Right lobe of liver (tissue), 6 donors: ENCODE measurements around the gene LRRC55. TPM values are rescaled to one million over a fixed set of nuclear protein-coding genes. Genes with fewer than 3 reads are reported as not detected.

ENCODE experiments used
- ATAC-seq, 4 donors: fragments of 200-7000 bp; cut with Tn5 transposase; one replicate each; pipeline ENCODE4 v1.9.1; 2020; ENCODE audit warnings: mild to moderate bottlenecking in 4 of 4, moderate library complexity in 4 of 4
- DNase-seq, 3 donors: peaks; one replicate each; pipeline ENCODE4 v3.0.0-alpha.2; 2020
- H3K27ac ChIP-seq, 3 donors: fragments of 200-600 bp; one replicate each; pipeline ENCODE4 v1.8.0; 2022
- H3K27me3 ChIP-seq, 2 donors: fragments of 200-600 bp; one replicate each; pipeline ENCODE4 v1.8.0; 2022
- H3K36me3 ChIP-seq, 4 donors: fragments of 200-600 bp; sonication (generic) in 1 of 4; one replicate each; pipeline versions ENCODE4 v1.5.1 to v1.8.0; 2017 to 2022; ENCODE audit warnings: control low read depth in 1 of 4
- H3K4me1 ChIP-seq, 4 donors: fragments of 200-600 bp; sonication (generic) in 1 of 4; one replicate each; pipeline versions ENCODE4 v1.5.1 to v1.8.0; 2017 to 2022; ENCODE audit warnings: control low read depth in 1 of 4
- H3K4me3 ChIP-seq, 3 donors: fragments of 200-600 bp; one replicate each; pipeline ENCODE4 v1.8.0; 2022
- H3K9me3 ChIP-seq, 4 donors: fragments of 200-600 bp; sonication (generic) in 1 of 4; one replicate each; pipeline versions ENCODE4 v1.5.1 to v1.8.0; 2017 to 2022; ENCODE audit warnings: control low read depth in 1 of 4
- CTCF ChIP-seq, 4 donors: fragments of 200-600 bp in 3 of 4; fragments of 450-650 bp in 1 of 4; IDR thresholded peaks; one replicate each; pipeline versions ENCODE4 v1.5.1 to v1.8.0; 2016 to 2022; ENCODE audit warnings: antibody characterized with exemption in 4 of 4, mild to moderate bottlenecking in 2 of 4
- POLR2A ChIP-seq: fragments of 450-650 bp; IDR thresholded peaks from one replicate; pipeline ENCODE4 v1.6.1; 2017; ENCODE audit warnings: antibody characterized with exemption, mild to moderate bottlenecking
- WGBS: methylation state at CpG from one replicate; pipeline ENCODE4 v1.1.6; 2018; ENCODE audit warnings: low coverage, low lambda C conversion rate; ENCODE audit not compliant: insufficient coverage; ENCODE audit errors: missing lambda C conversion rate; 5-methylcytosine and 5-hydroxymethylcytosine counted together
- intact Hi-C, 2 donors: fragments of 100-400 bp; cut with DNase I; formaldehyde crosslinking; loops; one replicate each; pipeline versions ENCODE4 v1.11.2 to v1.14.1; 2022
- total RNA-seq, 6 experiments: library from RNA; depleted of rRNA in 2 of 6; stranded (reverse); fragments of >200 nt in 2 of 6; fragmentation: NEBNext Ultra II Directional in 3 of 6; extraction: Animal tissue kit (Norgen Biotek cat#: 25700) in 3 of 6; gene quantifications; one replicate each; pipeline versions ENCODE4 v1.1.0 to v1.2.4, GENCODE V29; 2016 to 2023
- donor health status: DM: no; HTN: yes; CAD: no.
- donor health status: DM: no; HTN: no; CAD: no.
- donor health status: DM: no; HTN: no; CAD: no.
- donor health status: DM: no; HTN: yes; CAD: no.
- donor health status: DM: no; HTN: yes; CAD: no.

LRRC55 gene
- total RNA-seq, 6 experiments from 2014 or later, result 0.06 to 0.71 (median 0.13) TPM; not detected in 1

GRCh38 chr11:57239348-57239747, 57.6 kb downstream of the LRRC55 start:
- Histone ChIP-seq H3K36me3 (no peaks in the 10 kb centered on the region), H3K27ac (no peak overlapping the region), H3K9me3 (no peaks in the 10 kb centered on the region), H3K27me3 (no peaks in the 10 kb centered on the region), H3K4me3 (no peak overlapping the region), H3K4me1 (peaks cover 0 to 23% (median 8%) of the 10 kb centered on the region in 4 donors)
- ATAC-seq, result no peak
- no peak for DNase-seq
- intact Hi-C loops, result no loop called here
- TF ChIP-seq POLR2A, result no peak
- no peak for TF ChIP-seq CTCF (IDR thresholded peaks at IDR 0.05)
- WGBS, result 50% methylated on average over 1 of the region's 1 CpG

GRCh38 chr11:57240007-57240406, 58.3 kb downstream of the LRRC55 start:
- Histone ChIP-seq H3K4me1 (peaks cover 0 to 23% (median 8%) of the 10 kb centered on the region in 4 donors), H3K36me3 (no peaks in the 10 kb centered on the region), H3K4me3 (no peak overlapping the region), H3K27me3 (no peaks in the 10 kb centered on the region), H3K27ac (no peak overlapping the region), H3K9me3 (no peaks in the 10 kb centered on the region)
- TF ChIP-seq CTCF (IDR thresholded peaks at IDR 0.05) (no peak), POLR2A (no peak)
- intact Hi-C loops, result loop anchor here in 1 of 2 donors (10.0 kb wide), 2 partner anchors 75 to 395 kb away; no protein-coding TSS in a partner anchor
- 0% methylated on average over 1 of the region's 2 CpGs for WGBS
- peak; percentile 90 to 94 (median 93) for ATAC-seq
- DNase-seq, result peak; percentile 50 to 92 (median 64)

GRCh38 chr11:57240757-57241156, 59.0 kb downstream of the LRRC55 start:
- H3K36me3 ChIP-seq, result no peaks in the 10 kb centered on the region
- no peaks in the 10 kb centered on the region for H3K27me3 ChIP-seq
- H3K4me3 ChIP-seq, result no peak overlapping the region
- intact Hi-C loops, result loop anchor here in 1 of 2 donors (10.0 kb wide), 2 partner anchors 76 to 396 kb away; no protein-coding TSS in a partner anchor
- peak; percentile 8 to 40 (median 15) for ATAC-seq
- 10% methylated on average over 2 of the region's 5 CpGs for WGBS
- no peak overlapping the region for H3K27ac ChIP-seq
- DNase-seq, result no peak
- no peak for TF ChIP-seq CTCF (IDR thresholded peaks at IDR 0.05)
- TF ChIP-seq POLR2A, result no peak
- H3K4me1 ChIP-seq, result peaks cover 0 to 23% (median 8%) of the 10 kb centered on the region in 4 donors
- no peaks in the 10 kb centered on the region for H3K9me3 ChIP-seq

Other genes with a start within 250 kb of the LRRC55 start
- gene OR5AK2, start 193.0 kb upstream of the LRRC55 start, total RNA-seq, result not detected
- gene APLNR, start 55.3 kb downstream of the LRRC55 start, total RNA-seq, result 1 to 10 TPM; 1.1 to 3.6 (median 2.1) TPM
- 100 to 1,000 TPM in 2 of 6 experiments, 10 to 100 TPM in 4; 52.4 to 124 (median 92.7) TPM for gene TNKS1BP1, start 143.0 kb downstream of the LRRC55 start, total RNA-seq
- 10 to 100 TPM; 24.5 to 47.9 (median 29.9) TPM for gene SSRP1, start 153.9 kb downstream of the LRRC55 start, total RNA-seq
- gene P2RX3, start 156.4 kb downstream of the LRRC55 start, total RNA-seq, result 1 to 10 TPM in 1 of 6 experiments, under 1 TPM in 3, not detected in 2; 0.63 to 2.1 (median 0.77) TPM
- gene PRG3, start 199.2 kb downstream of the LRRC55 start, total RNA-seq, result not detected
- gene PRG2, start 208.7 kb downstream of the LRRC55 start, total RNA-seq, result 1 to 10 TPM in 1 of 6 experiments, under 1 TPM in 3, not detected in 2; 0.39 to 1.2 (median 0.86) TPM
- 100 to 1,000 TPM; 109 to 259 (median 185) TPM for gene SLC43A3, start 245.2 kb downstream of the LRRC55 start, total RNA-seq